A549 (cell line): ENCODE data around the gene RPL7A. TPM values are rescaled to one million over a fixed set of nuclear protein-coding genes. Genes with fewer than 3 reads are reported as not detected.

Experiments
- ATAC-seq, 2 experiments: fragments of 200-7000 bp in 1 of 2; fragments of >200 bp in 1 of 2; cut with Nextera tagmentation in 1 of 2; cut with Tn5 transposase in 1 of 2; 3 replicates each; pipeline versions ENCODE4 v1.8.0 to v1.9.1; 2018 to 2020; ENCODE audit warnings: mild to moderate bottlenecking in 1 of 2, moderate library complexity in 1 of 2
- CTCF ChIA-PET: fragments of 300-600 bp; sonication (Branson Sonifier 250); formaldehyde crosslinking; extraction: SDS; loops from one replicate; lab custom pipeline; 2021; ENCODE audit warnings: antibody characterized with exemption, inconsistent platforms; lab: Yijun Ruan, JAX
- POLR2A ChIA-PET: fragments of 350-600 bp; formaldehyde crosslinking; extraction: SDS; loops from one replicate; lab custom pipeline; 2021; ENCODE audit warnings: antibody characterized with exemption, inconsistent platforms; lab: Yijun Ruan, JAX
- DNase-seq, 2 experiments: peaks; one replicate each; pipeline versions ENCODE4 v3.0.0 to v3.0.0-alpha.2; 2011 to 2016; ENCODE audit warnings: low read depth in 1 of 2, low spot score in 1 of 2
- FAIRE-seq: peaks from 2 replicates; lab custom pipeline; 2011; peaks lifted over from hg19 to GRCh38; lab: Jason Lieb, UNC
- H3K27ac ChIP-seq, 2 experiments: fragments of >200 bp; sonication (Bioruptor Twin); formaldehyde crosslinking; 3 replicates each; pipeline ENCODE4 v1.5.1; 2016 to 2017
- H3K4me1 ChIP-seq: fragments of >200 bp; sonication (Bioruptor Twin); formaldehyde crosslinking; 3 replicates; pipeline ENCODE4 v1.6.1; 2016
- H3K4me2 ChIP-seq: fragments of >200 bp; sonication (Bioruptor Twin); formaldehyde crosslinking; 3 replicates; pipeline ENCODE4 v1.6.1; 2016
- H3K4me3 ChIP-seq: fragments of >200 bp; sonication (Bioruptor Twin); formaldehyde crosslinking; 3 replicates; pipeline ENCODE4 v1.5.1; 2016
- H3K9me3 ChIP-seq: fragments of >200 bp; sonication (Bioruptor Twin); formaldehyde crosslinking; 3 replicates; pipeline ENCODE4 v1.6.1; 2016
- BHLHE40 ChIP-seq: IDR thresholded peaks from 2 replicates; pipeline ENCODE4 v1.6.1; 2012; ENCODE audit warnings: low read depth, low read length, inconsistent platforms
- CBX8 ChIP-seq: fragments of 200-600 bp; sonication (generic); IDR thresholded peaks from 2 replicates; pipeline ENCODE4 v1.6.1; 2016
- EHF ChIP-seq: fragments of 250-450 bp; sonication (Bioruptor Pico); IDR thresholded peaks from 2 replicates; pipeline ENCODE4 v1.5.0; 2020; ENCODE audit warnings: mild to moderate bottlenecking
- EP300 ChIP-seq, 2 experiments: fragments of >200 bp; sonication (Bioruptor Twin); formaldehyde crosslinking; IDR thresholded peaks; 2 replicates in 1 of 2; 3 replicates in 1 of 2; pipeline ENCODE4 v1.6.1; 2016 to 2017
- ESRRA ChIP-seq: fragments of 150-350 bp; IDR thresholded peaks from 2 replicates; pipeline ENCODE4 v1.6.1; 2014; ENCODE audit warnings: mild to moderate bottlenecking, low read length, borderline replicate concordance
- HDAC2 ChIP-seq: fragments of 200-600 bp; sonication (generic); IDR thresholded peaks from 2 replicates; pipeline ENCODE4 v1.6.1; 2016
- HEYL ChIP-seq: fragments of 250-450 bp; sonication (Bioruptor Pico); IDR thresholded peaks from 2 replicates; pipeline ENCODE4 v1.8.0; 2021; ENCODE audit warnings: mild to moderate bottlenecking, moderate library complexity
- HOXA7 ChIP-seq: fragments of 250-450 bp; sonication (Bioruptor Pico); IDR thresholded peaks from 2 replicates; pipeline ENCODE4 v1.5.0; 2020; ENCODE audit warnings: mild to moderate bottlenecking, moderate library complexity
- HOXB5 ChIP-seq: fragments of 250-450 bp; sonication (Bioruptor Pico); IDR thresholded peaks from 2 replicates; pipeline ENCODE4 v1.5.0; 2020; ENCODE audit warnings: mild to moderate bottlenecking, moderate library complexity
- JUNB ChIP-seq: fragments of >200 bp; sonication (Bioruptor Twin); formaldehyde crosslinking; IDR thresholded peaks from 2 replicates; pipeline ENCODE4 v1.6.1; 2016
- KDM5A ChIP-seq: fragments of 200-600 bp; sonication (generic); IDR thresholded peaks from 2 replicates; pipeline ENCODE4 v1.6.1; 2016; ENCODE audit warnings: antibody characterized with exemption, mild to moderate bottlenecking
- MAFK ChIP-seq: fragments of 450-650 bp; IDR thresholded peaks from 2 replicates; pipeline ENCODE4 v1.6.1; 2014; ENCODE audit not compliant: partially characterized antibody
- NFE2L2 ChIP-seq: fragments of 150-350 bp; conservative IDR thresholded peaks from 2 replicates; pipeline ENCODE4 v1.6.1; 2014; ENCODE audit warnings: low read length
- NR3C1 ChIP-seq: fragments of >200 bp; sonication (Bioruptor Twin); formaldehyde crosslinking; IDR thresholded peaks from 3 replicates; pipeline ENCODE4 v1.6.1; 2017
- RARB ChIP-seq: fragments of 250-450 bp; sonication (Bioruptor Pico); IDR thresholded peaks from 2 replicates; pipeline ENCODE4 v1.8.0; 2021; ENCODE audit warnings: mild to moderate bottlenecking, moderate library complexity
- RCOR1 ChIP-seq: fragments of 150-350 bp; IDR thresholded peaks from 2 replicates; pipeline ENCODE4 v1.6.1; 2014; ENCODE audit warnings: antibody characterized with exemption, low read length, low read depth
- TFCP2L1 ChIP-seq: fragments of 250-450 bp; sonication (Bioruptor Pico); IDR thresholded peaks from 2 replicates; pipeline ENCODE4 v1.5.0; 2021; ENCODE audit warnings: mild to moderate bottlenecking
- ZC3H11A ChIP-seq: fragments of 450-650 bp; IDR thresholded peaks from 2 replicates; pipeline ENCODE4 v1.6.1; 2014; ENCODE audit warnings: antibody characterized with exemption, mild to moderate bottlenecking
- WGBS: methylation state at CpG from one replicate; pipeline ENCODE4 v1.1.6; 2017; ENCODE audit errors: missing lambda C conversion rate; 5-methylcytosine and 5-hydroxymethylcytosine counted together
- polyA plus RNA-seq, 4 experiments: library from polyadenylated mRNA; depleted of rRNA in 3 of 4; stranded (reverse); fragments of >200 nt; fragmentation: RNase III in 1 of 4; extraction: RNeasy Plus Mini Kit Qiagen cat#74134 plus additional on column Dnase treatment in 1 of 4; gene quantifications; 2 replicates in 3 of 4; 3 replicates in 1 of 4; pipeline ENCODE4 v1.2.3, GENCODE V29; 2011 to 2017
- TF ChIP-seq, protein P1 (sequence below): fragments of 150-350 bp; IDR thresholded peaks from 2 replicates; pipeline ENCODE4 v1.6.1; 2014; ENCODE audit warnings: low read depth, mild to moderate bottlenecking, low read length
- TF ChIP-seq, protein P2 (sequence below): fragments of 250-450 bp; sonication (Bioruptor Pico); IDR thresholded peaks from 2 replicates; pipeline ENCODE4 v1.5.0; 2020; ENCODE audit warnings: low read depth, mild to moderate bottlenecking, moderate library complexity
- TF ChIP-seq, protein P3 (sequence below): IDR thresholded peaks from 2 replicates; pipeline ENCODE4 v1.6.1; 2012
- TF ChIP-seq, protein P4 (sequence below): fragments of 200-600 bp; sonication (generic); IDR thresholded peaks from 2 replicates; pipeline ENCODE4 v1.6.1; 2016; ENCODE audit warnings: antibody characterized with exemption, mild to moderate bottlenecking, moderate library complexity
- TF ChIP-seq, protein P5 (sequence below): fragments of 250-450 bp; sonication (Bioruptor Pico); IDR thresholded peaks from 2 replicates; pipeline ENCODE4 v1.5.0; 2021; ENCODE audit warnings: mild to moderate bottlenecking, moderate library complexity, borderline replicate concordance

Gene RPL7A
- polyA plus RNA-seq, 2 of the 4 experiments (the other 2 are of a cell fraction): 2,218 to 2,608 TPM

DNA sequence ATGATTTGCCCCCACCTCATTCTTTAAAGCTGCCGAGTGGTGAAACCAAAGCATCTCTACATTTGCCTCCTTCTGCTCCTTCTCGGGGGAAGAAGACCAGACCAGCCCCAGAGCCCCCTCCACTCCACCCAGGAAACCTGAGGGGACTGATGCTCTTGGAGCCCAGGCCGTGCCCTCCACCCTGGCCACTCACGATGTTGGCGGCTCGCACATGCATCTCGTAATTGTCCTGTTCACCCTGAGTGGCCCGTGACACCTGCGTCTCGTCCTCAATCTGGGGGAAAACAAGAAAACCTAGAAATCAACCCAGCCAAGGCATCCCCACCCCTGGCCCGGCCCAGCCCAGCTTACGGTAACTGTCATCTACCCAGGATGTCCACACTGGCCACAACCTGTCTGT lies 3.0 kb upstream of the RPL7A start:
- no peak overlapping the region for H3K27ac ChIP-seq
- WGBS: 96% methylated on average over 12 of the region's 12 CpGs
- TF ChIP-seq RARB (CRISPR knock-in tag) (no peak), HDAC2 (no peak), HOXB5 (no peak), ESRRA (no peak), RCOR1 (no peak), BHLHE40 (no peak), HOXA7 (CRISPR knock-in tag) (no peak), JUNB (no peak)
- TF ChIP-seq, protein P1, sequence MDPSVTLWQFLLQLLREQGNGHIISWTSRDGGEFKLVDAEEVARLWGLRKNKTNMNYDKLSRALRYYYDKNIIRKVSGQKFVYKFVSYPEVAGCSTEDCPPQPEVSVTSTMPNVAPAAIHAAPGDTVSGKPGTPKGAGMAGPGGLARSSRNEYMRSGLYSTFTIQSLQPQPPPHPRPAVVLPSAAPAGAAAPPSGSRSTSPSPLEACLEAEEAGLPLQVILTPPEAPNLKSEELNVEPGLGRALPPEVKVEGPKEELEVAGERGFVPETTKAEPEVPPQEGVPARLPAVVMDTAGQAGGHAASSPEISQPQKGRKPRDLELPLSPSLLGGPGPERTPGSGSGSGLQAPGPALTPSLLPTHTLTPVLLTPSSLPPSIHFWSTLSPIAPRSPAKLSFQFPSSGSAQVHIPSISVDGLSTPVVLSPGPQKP: no peak
- TF ChIP-seq, protein P2, sequence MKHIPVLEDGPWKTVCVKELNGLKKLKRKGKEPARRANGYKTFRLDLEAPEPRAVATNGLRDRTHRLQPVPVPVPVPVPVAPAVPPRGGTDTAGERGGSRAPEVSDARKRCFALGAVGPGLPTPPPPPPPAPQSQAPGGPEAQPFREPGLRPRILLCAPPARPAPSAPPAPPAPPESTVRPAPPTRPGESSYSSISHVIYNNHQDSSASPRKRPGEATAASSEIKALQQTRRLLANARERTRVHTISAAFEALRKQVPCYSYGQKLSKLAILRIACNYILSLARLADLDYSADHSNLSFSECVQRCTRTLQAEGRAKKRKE (CRISPR knock-in tag): no peak
- TF ChIP-seq, protein P3, sequence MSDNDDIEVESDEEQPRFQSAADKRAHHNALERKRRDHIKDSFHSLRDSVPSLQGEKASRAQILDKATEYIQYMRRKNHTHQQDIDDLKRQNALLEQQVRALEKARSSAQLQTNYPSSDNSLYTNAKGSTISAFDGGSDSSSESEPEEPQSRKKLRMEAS: no peak
- ChIA-PET CTCF (interaction anchor here (1.5 to 6.2 kb wide), 4 partner anchors 12 to 159 kb away, joined by 4 to 59 read pairs (median 13); partner anchors contain the start of genes SURF1 and SURF2), POLR2A (no interaction called here)
- peaks cover 14% of the 10 kb centered on the region for H3K4me1 ChIP-seq
- H3K4me2 ChIP-seq: no peak overlapping the region
- no peaks in the 10 kb centered on the region for H3K9me3 ChIP-seq
- DNase-seq (no peak), FAIRE-seq (no peak), ATAC-seq (no peak)
- no peak overlapping the region for H3K4me3 ChIP-seq

DNA sequence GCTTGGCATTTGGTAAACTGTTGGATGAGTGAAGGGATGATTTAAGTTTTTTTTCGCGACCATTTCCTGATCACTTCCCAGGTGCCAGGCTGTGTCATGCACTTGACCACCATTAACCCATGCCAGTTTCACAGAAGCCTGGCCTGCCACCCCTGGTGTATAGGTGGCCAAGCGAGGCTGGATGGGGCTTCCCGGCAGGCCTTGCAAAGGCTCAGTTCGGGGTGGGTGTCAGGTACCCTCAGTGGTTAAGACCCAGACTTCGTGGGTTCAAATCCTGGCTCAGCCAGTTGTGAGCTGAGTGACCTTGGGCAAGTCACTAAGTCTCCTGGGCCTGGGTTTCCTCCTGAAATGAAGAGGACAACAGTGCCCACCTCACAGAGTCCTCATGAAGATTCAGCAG lies 2.4 kb upstream of the RPL7A start:
- 91% methylated on average over 6 of the region's 6 CpGs for WGBS
- DNase-seq (no peak), FAIRE-seq (no peak), ATAC-seq (no peak)
- POLR2A ChIA-PET: no interaction called here
- Histone ChIP-seq H3K4me3 (no peak overlapping the region), H3K4me1 (peaks cover 19% of the 10 kb centered on the region), H3K9me3 (no peaks in the 10 kb centered on the region), H3K4me2 (no peak overlapping the region), H3K27ac (no peak overlapping the region)
- CTCF ChIA-PET: interaction anchor here (0.7 to 3.4 kb wide), 3 partner anchors 16 to 159 kb away, joined by 3 to 10 read pairs (median 4); no protein-coding TSS in a partner anchor
- TF ChIP-seq NR3C1 (no peak), HEYL (CRISPR knock-in tag) (no peak), NFE2L2 (no peak), JUNB (no peak), TFCP2L1 (CRISPR knock-in tag) (no peak), MAFK (no peak), CBX8 (no peak), EHF (CRISPR knock-in tag) (no peak), RCOR1 (no peak), BHLHE40 (no peak), KDM5A (no peak), ZC3H11A (no peak), EP300 (IDR thresholded peaks at IDR 0.05) (no peak), HOXB5 (no peak)
- TF ChIP-seq, protein P1: no peak
- TF ChIP-seq, protein P4, sequence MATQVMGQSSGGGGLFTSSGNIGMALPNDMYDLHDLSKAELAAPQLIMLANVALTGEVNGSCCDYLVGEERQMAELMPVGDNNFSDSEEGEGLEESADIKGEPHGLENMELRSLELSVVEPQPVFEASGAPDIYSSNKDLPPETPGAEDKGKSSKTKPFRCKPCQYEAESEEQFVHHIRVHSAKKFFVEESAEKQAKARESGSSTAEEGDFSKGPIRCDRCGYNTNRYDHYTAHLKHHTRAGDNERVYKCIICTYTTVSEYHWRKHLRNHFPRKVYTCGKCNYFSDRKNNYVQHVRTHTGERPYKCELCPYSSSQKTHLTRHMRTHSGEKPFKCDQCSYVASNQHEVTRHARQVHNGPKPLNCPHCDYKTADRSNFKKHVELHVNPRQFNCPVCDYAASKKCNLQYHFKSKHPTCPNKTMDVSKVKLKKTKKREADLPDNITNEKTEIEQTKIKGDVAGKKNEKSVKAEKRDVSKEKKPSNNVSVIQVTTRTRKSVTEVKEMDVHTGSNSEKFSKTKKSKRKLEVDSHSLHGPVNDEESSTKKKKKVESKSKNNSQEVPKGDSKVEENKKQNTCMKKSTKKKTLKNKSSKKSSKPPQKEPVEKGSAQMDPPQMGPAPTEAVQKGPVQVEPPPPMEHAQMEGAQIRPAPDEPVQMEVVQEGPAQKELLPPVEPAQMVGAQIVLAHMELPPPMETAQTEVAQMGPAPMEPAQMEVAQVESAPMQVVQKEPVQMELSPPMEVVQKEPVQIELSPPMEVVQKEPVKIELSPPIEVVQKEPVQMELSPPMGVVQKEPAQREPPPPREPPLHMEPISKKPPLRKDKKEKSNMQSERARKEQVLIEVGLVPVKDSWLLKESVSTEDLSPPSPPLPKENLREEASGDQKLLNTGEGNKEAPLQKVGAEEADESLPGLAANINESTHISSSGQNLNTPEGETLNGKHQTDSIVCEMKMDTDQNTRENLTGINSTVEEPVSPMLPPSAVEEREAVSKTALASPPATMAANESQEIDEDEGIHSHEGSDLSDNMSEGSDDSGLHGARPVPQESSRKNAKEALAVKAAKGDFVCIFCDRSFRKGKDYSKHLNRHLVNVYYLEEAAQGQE: no peak
- TF ChIP-seq, protein P3: no peak
- TF ChIP-seq, protein P5, sequence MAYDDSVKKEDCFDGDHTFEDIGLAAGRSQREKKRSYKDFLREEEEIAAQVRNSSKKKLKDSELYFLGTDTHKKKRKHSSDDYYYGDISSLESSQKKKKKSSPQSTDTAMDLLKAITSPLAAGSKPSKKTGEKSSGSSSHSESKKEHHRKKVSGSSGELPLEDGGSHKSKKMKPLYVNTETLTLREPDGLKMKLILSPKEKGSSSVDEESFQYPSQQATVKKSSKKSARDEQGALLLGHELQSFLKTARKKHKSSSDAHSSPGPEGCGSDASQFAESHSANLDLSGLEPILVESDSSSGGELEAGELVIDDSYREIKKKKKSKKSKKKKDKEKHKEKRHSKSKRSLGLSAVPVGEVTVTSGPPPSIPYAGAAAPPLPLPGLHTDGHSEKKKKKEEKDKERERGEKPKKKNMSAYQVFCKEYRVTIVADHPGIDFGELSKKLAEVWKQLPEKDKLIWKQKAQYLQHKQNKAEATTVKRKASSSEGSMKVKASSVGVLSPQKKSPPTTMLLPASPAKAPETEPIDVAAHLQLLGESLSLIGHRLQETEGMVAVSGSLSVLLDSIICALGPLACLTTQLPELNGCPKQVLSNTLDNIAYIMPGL: no peak
